SK-N-MC (cell line): ENCODE results near the gene NAPG.
A peak's percentile ranks its signal among the peaks of the same experiment; 100 is the strongest.
"Not testable (repeated sequence)": the region's sequence is repeated elsewhere in the genome, so short reads cannot be mapped to it uniquely, and the experiment has no call there.

Experiments used
- DNase-seq: peaks from one replicate; pipeline ENCODE4 v3.0.0-alpha.2; 2011; ENCODE audit warnings: low read depth, low spot score
- H3K27ac ChIP-seq: fragments of 200-600 bp; sonication (generic); 2 replicates; pipeline ENCODE4 v1.5.1; 2016; ENCODE audit warnings: mixed run types
- H3K36me3 ChIP-seq: fragments of 200-600 bp; sonication (generic); 2 replicates; pipeline ENCODE4 v1.6.1; 2017; ENCODE audit warnings: antibody characterized with exemption, low read length, mixed read lengths; ENCODE audit not compliant: insufficient read depth
- H3K4me3 ChIP-seq: fragments of 200-600 bp; sonication (generic); 2 replicates; pipeline ENCODE4 v1.5.1; 2016
- H3K9ac ChIP-seq: fragments of 200-600 bp; sonication (generic); 2 replicates; pipeline ENCODE4 v1.8.0; 2017; ENCODE audit warnings: mixed run types, mixed read lengths; ENCODE audit not compliant: insufficient read length
- H3K9me3 ChIP-seq: fragments of 200-600 bp; sonication (generic); 2 replicates; pipeline ENCODE4 v1.6.1; 2017; ENCODE audit warnings: low read depth, mild to moderate bottlenecking, antibody characterized with exemption, low read length, moderate library complexity, mixed read lengths
- EZH2 ChIP-seq: fragments of 200-600 bp; sonication (generic); IDR thresholded peaks from one replicate; pipeline ENCODE4 v1.6.1; 2017; ENCODE audit warnings: antibody characterized with exemption
- FOXP2 ChIP-seq: optimal IDR thresholded peaks from 2 replicates; pipeline ENCODE3; 2011; ENCODE audit warnings: mild to moderate bottlenecking, moderate library complexity; ENCODE audit not compliant: insufficient read depth; ENCODE audit errors: extremely low read length, control extremely low read depth
- POLR2AphosphoS5 ChIP-seq: IDR thresholded peaks from 2 replicates; pipeline ENCODE4 v1.6.1; 2012; ENCODE audit warnings: mild to moderate bottlenecking, low read depth, low read length, borderline replicate concordance

Gene NAPG

GRCh38 chr18:10562773-10563160, 36.9 kb downstream of the NAPG start:
- peak overlapping the region; percentile 4; the same call in 1 of the 2 replicates for H3K27ac ChIP-seq
- no peak overlapping the region for H3K4me3 ChIP-seq
- H3K9me3 ChIP-seq, result no peaks in the 10 kb centered on the region
- no peak overlapping the region for H3K9ac ChIP-seq
- peaks cover 3% of the 10 kb centered on the region for H3K36me3 ChIP-seq
- TF ChIP-seq FOXP2 (no peak), EZH2 (no peak), POLR2AphosphoS5 (no peak)
- no peak for DNase-seq

GRCh38 chr18:10563886-10564285, 38.1 kb downstream of the NAPG start:
- Histone ChIP-seq H3K4me3 (no peak overlapping the region), H3K9ac (no peak overlapping the region), H3K27ac (no peak overlapping the region), H3K36me3 (no peaks in the 10 kb centered on the region), H3K9me3 (no peaks in the 10 kb centered on the region)
- DNase-seq, result no peak
- TF ChIP-seq FOXP2 (no peak), EZH2 (no peak), POLR2AphosphoS5 (no peak)

- no peak for DNase-seq
- TF ChIP-seq EZH2 (no peak), FOXP2 (no peak), POLR2AphosphoS5 (no peak)
- no peak overlapping the region for H3K27ac ChIP-seq
Measured at GRCh38 chr18:10564975-10565773, 39.3 kb downstream of the NAPG start.

GRCh38 chr18:10565835-10566234, 40.0 kb downstream of the NAPG start:
- H3K9me3 ChIP-seq, result no peaks in the 10 kb centered on the region
- H3K4me3 ChIP-seq, result no peak overlapping the region
- DNase-seq, result no peak
- no peak for TF ChIP-seq POLR2AphosphoS5
- no peak for TF ChIP-seq EZH2
- no peak for TF ChIP-seq FOXP2
- no peak overlapping the region for H3K9ac ChIP-seq
- H3K36me3 ChIP-seq, result no peaks in the 10 kb centered on the region
- no peak overlapping the region for H3K27ac ChIP-seq

More at GRCh38 chr18:10564975-10565773, 39.3 kb downstream of the NAPG start:
- H3K36me3 ChIP-seq, result no peaks in the 10 kb centered on the region
- H3K4me3 ChIP-seq, result no peak overlapping the region
- no peak overlapping the region for H3K9ac ChIP-seq
- no peaks in the 10 kb centered on the region for H3K9me3 ChIP-seq

- Histone ChIP-seq H3K4me3 (no peak overlapping the region), H3K36me3 (no peaks in the 10 kb centered on the region), H3K9me3 (no peaks in the 10 kb centered on the region), H3K9ac (no peak overlapping the region), H3K27ac (no peak overlapping the region)
- DNase-seq, result no peak
- TF ChIP-seq FOXP2 (no peak), EZH2 (no peak), POLR2AphosphoS5 (no peak)
Measured at GRCh38 chr18:10566390-10566789, 40.6 kb downstream of the NAPG start.

GRCh38 chr18:10569941-10570340, 44.1 kb downstream of the NAPG start:
- H3K4me3 ChIP-seq, H3K27ac ChIP-seq, H3K9me3 ChIP-seq, H3K36me3 ChIP-seq, DNase-seq, H3K9ac ChIP-seq: not testable (repeated sequence)

GRCh38 chr18:10570622-10571021, 44.8 kb downstream of the NAPG start:
- no peak for DNase-seq
- no peaks in the 10 kb centered on the region for H3K9me3 ChIP-seq
- no peak overlapping the region for H3K9ac ChIP-seq
- H3K27ac ChIP-seq, result no peak overlapping the region
- TF ChIP-seq EZH2 (no peak), POLR2AphosphoS5 (no peak), FOXP2 (no peak)
- H3K4me3 ChIP-seq, result no peak overlapping the region
- no peaks in the 10 kb centered on the region for H3K36me3 ChIP-seq

- TF ChIP-seq FOXP2 (no peak), POLR2AphosphoS5 (no peak)
- H3K9ac ChIP-seq, result no peak overlapping the region
- H3K9me3 ChIP-seq, result no peaks in the 10 kb centered on the region
- no peak overlapping the region for H3K4me3 ChIP-seq
- no peak overlapping the region for H3K27ac ChIP-seq
- H3K36me3 ChIP-seq, result no peaks in the 10 kb centered on the region
- no peak for DNase-seq
Measured at GRCh38 chr18:10571537-10571936, 45.7 kb downstream of the NAPG start.

- not testable (repeated sequence) for H3K9ac ChIP-seq, DNase-seq, H3K27ac ChIP-seq, H3K4me3 ChIP-seq, H3K36me3 ChIP-seq, H3K9me3 ChIP-seq
Measured at GRCh38 chr18:10573261-10573660, 47.4 kb downstream of the NAPG start.

GRCh38 chr18:10574412-10574811, 48.6 kb downstream of the NAPG start:
- H3K9me3 ChIP-seq, H3K4me3 ChIP-seq, H3K27ac ChIP-seq, DNase-seq, H3K9ac ChIP-seq, H3K36me3 ChIP-seq: not testable (repeated sequence)

GRCh38 chr18:10577842-10578572, 52.2 kb downstream of the NAPG start:
- H3K27ac ChIP-seq, H3K4me3 ChIP-seq, H3K9me3 ChIP-seq, H3K9ac ChIP-seq, DNase-seq, H3K36me3 ChIP-seq: not testable (repeated sequence)

GRCh38 chr18:10578573-10578899, 52.7 kb downstream of the NAPG start:
- not testable (repeated sequence) for H3K9me3 ChIP-seq, H3K4me3 ChIP-seq, H3K9ac ChIP-seq, DNase-seq, H3K27ac ChIP-seq, H3K36me3 ChIP-seq
